HEK293 (cell line): ENCODE results near the gene SIRPB2.

ENCODE experiments used
- HOXA7 ChIP-seq: sonication (generic); formaldehyde crosslinking; IDR thresholded peaks from 2 replicates; pipeline ENCODE4 v1.8.1; 2022; ENCODE audit warnings: missing genetic modification reagents, borderline replicate concordance
- SCRT2 ChIP-seq: fragments of 450-650 bp; formaldehyde crosslinking; IDR thresholded peaks from 2 replicates; pipeline ENCODE4 v1.5.1; 2016; ENCODE audit warnings: missing biosample characterization, missing genetic modification characterization
- SP3 ChIP-seq: fragments of 450-650 bp; formaldehyde crosslinking; IDR thresholded peaks from 2 replicates; pipeline ENCODE4 v1.5.1; 2016; ENCODE audit warnings: missing biosample characterization, missing genetic modification characterization
- ZBTB17 ChIP-seq: fragments of 450-650 bp; formaldehyde crosslinking; IDR thresholded peaks from 2 replicates; pipeline ENCODE4 v1.5.1; 2016; ENCODE audit warnings: missing biosample characterization, missing genetic modification characterization
- ZBTB20 ChIP-seq: fragments of 450-650 bp; formaldehyde crosslinking; IDR thresholded peaks from 2 replicates; pipeline ENCODE4 v1.5.1; 2016; ENCODE audit warnings: missing biosample characterization, missing genetic modification characterization
- ZFP69B ChIP-seq: fragments of 450-650 bp; formaldehyde crosslinking; IDR thresholded peaks from 2 replicates; pipeline ENCODE4 v1.5.1; 2016; ENCODE audit warnings: missing biosample characterization, missing genetic modification characterization
- ZNF114 ChIP-seq: fragments of 450-650 bp; formaldehyde crosslinking; IDR thresholded peaks from 2 replicates; pipeline ENCODE4 v1.5.0; 2017; ENCODE audit warnings: missing biosample characterization, missing genetic modification characterization
- ZNF146 ChIP-seq: fragments of 450-650 bp; formaldehyde crosslinking; IDR thresholded peaks from 2 replicates; pipeline ENCODE4 v1.5.1; 2016; ENCODE audit warnings: missing biosample characterization, missing genetic modification characterization
- ZNF174 ChIP-seq: fragments of 450-650 bp; formaldehyde crosslinking; IDR thresholded peaks from 2 replicates; pipeline ENCODE4 v1.5.0; 2017; ENCODE audit warnings: missing biosample characterization, mild to moderate bottlenecking, missing genetic modification characterization
- ZNF335 ChIP-seq: fragments of 450-650 bp; formaldehyde crosslinking; conservative IDR thresholded peaks from 2 replicates; pipeline ENCODE4 v1.5.1; 2016; ENCODE audit warnings: missing biosample characterization, missing genetic modification characterization
- ZNF350 ChIP-seq: fragments of 450-650 bp; formaldehyde crosslinking; IDR thresholded peaks from 2 replicates; pipeline ENCODE4 v1.5.0; 2017; ENCODE audit warnings: missing biosample characterization, mild to moderate bottlenecking, missing genetic modification characterization
- ZNF521 ChIP-seq: fragments of 450-650 bp; formaldehyde crosslinking; IDR thresholded peaks from 2 replicates; pipeline ENCODE4 v1.5.1; 2017; ENCODE audit warnings: missing biosample characterization, mild to moderate bottlenecking, missing genetic modification characterization
- ZNF596 ChIP-seq: fragments of 450-650 bp; IDR thresholded peaks from 2 replicates; pipeline ENCODE4 v1.5.0; 2018; ENCODE audit warnings: missing biosample characterization, mild to moderate bottlenecking, missing genetic modification characterization, moderate library complexity
- ZNF658 ChIP-seq: fragments of 450-650 bp; formaldehyde crosslinking; IDR thresholded peaks from 2 replicates; pipeline ENCODE4; 2016; ENCODE audit warnings: missing biosample characterization, missing genetic modification characterization
- TF ChIP-seq, protein P1 (sequence below): fragments of 450-650 bp; formaldehyde crosslinking; conservative IDR thresholded peaks from 2 replicates; pipeline ENCODE4 v1.5.1; 2016; ENCODE audit warnings: low read depth, missing biosample characterization, missing genetic modification characterization
- TF ChIP-seq, protein P2 (sequence below): fragments of 450-650 bp; formaldehyde crosslinking; IDR thresholded peaks from 2 replicates; pipeline ENCODE4 v1.5.1; 2016; ENCODE audit warnings: missing biosample characterization, missing genetic modification characterization
- TF ChIP-seq, protein P3 (sequence below): fragments of 450-650 bp; formaldehyde crosslinking; IDR thresholded peaks from 2 replicates; pipeline ENCODE4 v1.5.1; 2016; ENCODE audit warnings: missing biosample characterization, missing genetic modification characterization, borderline replicate concordance
- TF ChIP-seq, protein P4 (sequence below): fragments of 450-650 bp; formaldehyde crosslinking; IDR thresholded peaks from 2 replicates; pipeline ENCODE4; 2016; ENCODE audit warnings: missing biosample characterization, missing genetic modification characterization
- TF ChIP-seq, protein P5 (sequence below): fragments of 450-650 bp; formaldehyde crosslinking; IDR thresholded peaks from 2 replicates; pipeline ENCODE4 v1.5.1; 2017; ENCODE audit warnings: missing biosample characterization, missing genetic modification characterization
- TF ChIP-seq, protein P6 (sequence below): fragments of 450-650 bp; formaldehyde crosslinking; IDR thresholded peaks from 2 replicates; pipeline ENCODE4 v1.5.1; 2017; ENCODE audit warnings: missing biosample characterization, missing genetic modification characterization
- TF ChIP-seq, protein P7 (sequence below): fragments of 450-650 bp; formaldehyde crosslinking; IDR thresholded peaks from 2 replicates; pipeline ENCODE4 v1.5.1; 2016; ENCODE audit warnings: missing biosample characterization, missing genetic modification characterization

SIRPB2 gene

DNA sequence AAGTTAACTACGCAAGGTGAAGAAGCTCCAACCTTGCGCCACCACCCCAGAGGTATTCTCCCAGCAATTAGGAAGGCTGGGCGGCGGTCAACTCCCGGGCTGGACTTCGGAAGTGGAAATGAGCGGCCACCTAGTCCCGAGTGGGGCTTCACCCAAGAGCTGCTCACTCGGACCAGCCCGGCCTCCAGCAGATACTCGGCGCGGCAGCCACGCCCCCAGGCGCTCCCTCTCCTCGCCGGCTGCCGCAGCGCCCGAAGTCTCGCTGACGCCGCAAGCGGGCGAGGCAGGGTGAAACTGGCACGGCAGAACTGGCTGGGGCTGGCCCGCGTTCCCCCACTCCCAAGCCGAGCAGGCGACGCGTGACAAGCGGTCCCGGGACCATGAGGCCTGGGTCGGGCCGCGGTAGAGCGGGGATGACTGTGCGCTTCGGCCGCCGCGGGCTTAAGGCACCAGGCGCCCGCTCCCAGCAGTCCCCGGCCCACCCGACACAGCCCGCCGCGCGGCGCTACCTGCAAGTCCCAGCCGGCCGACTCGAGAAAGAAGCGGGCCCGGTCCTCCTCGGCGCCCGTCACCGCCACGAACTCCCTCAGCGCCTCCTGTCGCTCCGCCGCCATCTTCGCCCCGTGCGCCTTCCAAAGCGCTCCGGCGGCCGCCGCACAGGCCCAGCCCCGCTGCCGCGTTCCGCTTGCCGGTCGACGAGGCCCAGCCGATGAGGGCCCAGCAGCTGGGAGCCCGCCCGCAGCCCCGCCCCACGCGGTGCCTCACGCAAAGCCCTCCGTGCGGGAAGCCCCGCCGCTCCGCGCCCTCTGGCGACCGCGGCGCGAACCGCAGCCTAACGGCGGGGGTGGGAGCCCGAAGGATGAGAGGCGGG lies 24.8 kb downstream of the SIRPB2 start, which contains the start of gene NSFL1C (continued):
- TF ChIP-seq, protein P1, sequence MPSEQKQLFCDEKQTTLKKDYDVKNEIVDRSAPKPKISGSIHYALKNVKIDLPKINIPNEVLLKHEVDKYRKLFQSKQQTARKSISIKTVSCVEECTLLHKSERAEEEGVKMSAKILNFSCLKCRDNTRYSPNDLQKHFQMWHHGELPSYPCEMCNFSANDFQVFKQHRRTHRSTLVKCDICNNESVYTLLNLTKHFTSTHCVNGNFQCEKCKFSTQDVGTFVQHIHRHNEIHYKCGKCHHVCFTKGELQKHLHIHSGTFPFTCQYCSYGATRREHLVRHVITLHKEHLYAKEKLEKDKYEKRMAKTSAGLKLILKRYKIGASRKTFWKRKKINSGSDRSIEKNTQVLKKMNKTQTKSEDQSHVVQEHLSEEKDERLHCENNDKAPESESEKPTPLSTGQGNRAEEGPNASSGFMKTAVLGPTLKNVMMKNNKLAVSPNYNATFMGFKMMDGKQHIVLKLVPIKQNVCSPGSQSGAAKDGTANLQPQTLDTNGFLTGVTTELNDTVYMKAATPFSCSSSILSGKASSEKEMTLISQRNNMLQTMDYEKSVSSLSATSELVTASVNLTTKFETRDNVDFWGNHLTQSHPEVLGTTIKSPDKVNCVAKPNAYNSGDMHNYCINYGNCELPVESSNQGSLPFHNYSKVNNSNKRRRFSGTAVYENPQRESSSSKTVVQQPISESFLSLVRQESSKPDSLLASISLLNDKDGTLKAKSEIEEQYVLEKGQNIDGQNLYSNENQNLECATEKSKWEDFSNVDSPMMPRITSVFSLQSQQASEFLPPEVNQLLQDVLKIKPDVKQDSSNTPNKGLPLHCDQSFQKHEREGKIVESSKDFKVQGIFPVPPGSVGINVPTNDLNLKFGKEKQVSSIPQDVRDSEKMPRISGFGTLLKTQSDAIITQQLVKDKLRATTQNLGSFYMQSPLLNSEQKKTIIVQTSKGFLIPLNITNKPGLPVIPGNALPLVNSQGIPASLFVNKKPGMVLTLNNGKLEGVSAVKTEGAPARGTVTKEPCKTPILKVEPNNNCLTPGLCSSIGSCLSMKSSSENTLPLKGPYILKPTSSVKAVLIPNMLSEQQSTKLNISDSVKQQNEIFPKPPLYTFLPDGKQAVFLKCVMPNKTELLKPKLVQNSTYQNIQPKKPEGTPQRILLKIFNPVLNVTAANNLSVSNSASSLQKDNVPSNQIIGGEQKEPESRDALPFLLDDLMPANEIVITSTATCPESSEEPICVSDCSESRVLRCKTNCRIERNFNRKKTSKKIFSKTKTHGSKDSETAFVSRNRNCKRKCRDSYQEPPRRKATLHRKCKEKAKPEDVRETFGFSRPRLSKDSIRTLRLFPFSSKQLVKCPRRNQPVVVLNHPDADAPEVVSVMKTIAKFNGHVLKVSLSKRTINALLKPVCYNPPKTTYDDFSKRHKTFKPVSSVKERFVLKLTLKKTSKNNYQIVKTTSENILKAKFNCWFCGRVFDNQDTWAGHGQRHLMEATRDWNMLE (tag by site-specific recombination): no peak
- TF ChIP-seq ZFP69B (tag by site-specific recombination) (peak; percentile 46; the same call in 1 of the 2 replicates), ZBTB17 (tag by site-specific recombination) (peak; percentile 40; the same call in 1 of the 2 replicates), SCRT2 (tag by site-specific recombination) (no peak; the same call in 1 of the 2 replicates), ZNF521 (tag by site-specific recombination) (no peak), ZNF658 (tag by site-specific recombination) (no peak), HOXA7 (CRISPR knock-in tag) (no peak), ZNF596 (tag by site-specific recombination) (peak; percentile 76), ZNF335 (tag by site-specific recombination) (peak; percentile 87), ZBTB20 (peak; percentile 32; the same call in 1 of the 2 replicates), ZNF114 (no peak), ZNF174 (peak; percentile 95), ZNF146 (tag by site-specific recombination) (0 out of 2 replicates have a peak, but pooled peaks have one; percentile 24), SP3 (peak; percentile 79), ZNF350 (tag by site-specific recombination) (peak; percentile 90)
- TF ChIP-seq, protein P2, sequence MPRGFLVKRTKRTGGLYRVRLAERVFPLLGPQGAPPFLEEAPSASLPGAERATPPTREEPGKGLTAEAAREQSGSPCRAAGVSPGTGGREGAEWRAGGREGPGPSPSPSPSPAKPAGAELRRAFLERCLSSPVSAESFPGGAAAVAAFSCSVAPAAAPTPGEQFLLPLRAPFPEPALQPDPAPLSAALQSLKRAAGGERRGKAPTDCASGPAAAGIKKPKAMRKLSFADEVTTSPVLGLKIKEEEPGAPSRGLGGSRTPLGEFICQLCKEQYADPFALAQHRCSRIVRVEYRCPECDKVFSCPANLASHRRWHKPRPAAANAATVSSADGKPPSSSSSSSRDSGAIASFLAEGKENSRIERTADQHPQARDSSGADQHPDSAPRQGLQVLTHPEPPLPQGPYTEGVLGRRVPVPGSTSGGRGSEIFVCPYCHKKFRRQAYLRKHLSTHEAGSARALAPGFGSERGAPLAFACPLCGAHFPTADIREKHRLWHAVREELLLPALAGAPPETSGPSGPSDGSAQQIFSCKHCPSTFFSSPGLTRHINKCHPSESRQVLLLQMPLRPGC (tag by site-specific recombination): no peak
- TF ChIP-seq, protein P3, sequence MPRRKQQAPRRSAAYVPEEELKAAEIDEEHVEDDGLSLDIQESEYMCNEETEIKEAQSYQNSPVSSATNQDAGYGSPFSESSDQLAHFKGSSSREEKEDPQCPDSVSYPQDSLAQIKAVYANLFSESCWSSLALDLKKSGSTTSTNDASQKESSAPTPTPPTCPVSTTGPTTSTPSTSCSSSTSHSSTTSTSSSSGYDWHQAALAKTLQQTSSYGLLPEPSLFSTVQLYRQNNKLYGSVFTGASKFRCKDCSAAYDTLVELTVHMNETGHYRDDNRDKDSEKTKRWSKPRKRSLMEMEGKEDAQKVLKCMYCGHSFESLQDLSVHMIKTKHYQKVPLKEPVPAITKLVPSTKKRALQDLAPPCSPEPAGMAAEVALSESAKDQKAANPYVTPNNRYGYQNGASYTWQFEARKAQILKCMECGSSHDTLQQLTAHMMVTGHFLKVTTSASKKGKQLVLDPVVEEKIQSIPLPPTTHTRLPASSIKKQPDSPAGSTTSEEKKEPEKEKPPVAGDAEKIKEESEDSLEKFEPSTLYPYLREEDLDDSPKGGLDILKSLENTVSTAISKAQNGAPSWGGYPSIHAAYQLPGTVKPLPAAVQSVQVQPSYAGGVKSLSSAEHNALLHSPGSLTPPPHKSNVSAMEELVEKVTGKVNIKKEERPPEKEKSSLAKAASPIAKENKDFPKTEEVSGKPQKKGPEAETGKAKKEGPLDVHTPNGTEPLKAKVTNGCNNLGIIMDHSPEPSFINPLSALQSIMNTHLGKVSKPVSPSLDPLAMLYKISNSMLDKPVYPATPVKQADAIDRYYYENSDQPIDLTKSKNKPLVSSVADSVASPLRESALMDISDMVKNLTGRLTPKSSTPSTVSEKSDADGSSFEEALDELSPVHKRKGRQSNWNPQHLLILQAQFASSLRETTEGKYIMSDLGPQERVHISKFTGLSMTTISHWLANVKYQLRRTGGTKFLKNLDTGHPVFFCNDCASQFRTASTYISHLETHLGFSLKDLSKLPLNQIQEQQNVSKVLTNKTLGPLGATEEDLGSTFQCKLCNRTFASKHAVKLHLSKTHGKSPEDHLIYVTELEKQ (tag by site-specific recombination): no peak
- TF ChIP-seq, protein P4, sequence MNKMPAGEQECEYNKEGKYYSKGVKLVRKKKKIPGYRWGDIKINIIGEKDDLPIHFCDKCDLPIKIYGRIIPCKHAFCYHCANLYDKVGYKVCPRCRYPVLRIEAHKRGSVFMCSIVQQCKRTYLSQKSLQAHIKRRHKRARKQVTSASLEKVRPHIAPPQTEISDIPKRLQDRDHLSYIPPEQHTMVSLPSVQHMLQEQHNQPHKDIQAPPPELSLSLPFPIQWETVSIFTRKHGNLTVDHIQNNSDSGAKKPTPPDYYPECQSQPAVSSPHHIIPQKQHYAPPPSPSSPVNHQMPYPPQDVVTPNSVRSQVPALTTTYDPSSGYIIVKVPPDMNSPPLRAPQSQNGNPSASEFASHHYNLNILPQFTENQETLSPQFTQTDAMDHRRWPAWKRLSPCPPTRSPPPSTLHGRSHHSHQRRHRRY (tag by site-specific recombination): no peak
- TF ChIP-seq, protein P5, sequence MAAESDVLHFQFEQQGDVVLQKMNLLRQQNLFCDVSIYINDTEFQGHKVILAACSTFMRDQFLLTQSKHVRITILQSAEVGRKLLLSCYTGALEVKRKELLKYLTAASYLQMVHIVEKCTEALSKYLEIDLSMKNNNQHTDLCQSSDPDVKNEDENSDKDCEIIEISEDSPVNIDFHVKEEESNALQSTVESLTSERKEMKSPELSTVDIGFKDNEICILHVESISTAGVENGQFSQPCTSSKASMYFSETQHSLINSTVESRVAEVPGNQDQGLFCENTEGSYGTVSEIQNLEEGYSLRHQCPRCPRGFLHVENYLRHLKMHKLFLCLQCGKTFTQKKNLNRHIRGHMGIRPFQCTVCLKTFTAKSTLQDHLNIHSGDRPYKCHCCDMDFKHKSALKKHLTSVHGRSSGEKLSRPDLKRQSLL (tag by site-specific recombination): peak; percentile 71; the same call in 1 of the 2 replicates
- TF ChIP-seq, protein P6, sequence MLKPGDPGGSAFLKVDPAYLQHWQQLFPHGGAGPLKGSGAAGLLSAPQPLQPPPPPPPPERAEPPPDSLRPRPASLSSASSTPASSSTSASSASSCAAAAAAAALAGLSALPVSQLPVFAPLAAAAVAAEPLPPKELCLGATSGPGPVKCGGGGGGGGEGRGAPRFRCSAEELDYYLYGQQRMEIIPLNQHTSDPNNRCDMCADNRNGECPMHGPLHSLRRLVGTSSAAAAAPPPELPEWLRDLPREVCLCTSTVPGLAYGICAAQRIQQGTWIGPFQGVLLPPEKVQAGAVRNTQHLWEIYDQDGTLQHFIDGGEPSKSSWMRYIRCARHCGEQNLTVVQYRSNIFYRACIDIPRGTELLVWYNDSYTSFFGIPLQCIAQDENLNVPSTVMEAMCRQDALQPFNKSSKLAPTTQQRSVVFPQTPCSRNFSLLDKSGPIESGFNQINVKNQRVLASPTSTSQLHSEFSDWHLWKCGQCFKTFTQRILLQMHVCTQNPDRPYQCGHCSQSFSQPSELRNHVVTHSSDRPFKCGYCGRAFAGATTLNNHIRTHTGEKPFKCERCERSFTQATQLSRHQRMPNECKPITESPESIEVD (tag by site-specific recombination): 0 out of 2 replicates have a peak, but pooled peaks have one; percentile 9
- TF ChIP-seq, protein P7, sequence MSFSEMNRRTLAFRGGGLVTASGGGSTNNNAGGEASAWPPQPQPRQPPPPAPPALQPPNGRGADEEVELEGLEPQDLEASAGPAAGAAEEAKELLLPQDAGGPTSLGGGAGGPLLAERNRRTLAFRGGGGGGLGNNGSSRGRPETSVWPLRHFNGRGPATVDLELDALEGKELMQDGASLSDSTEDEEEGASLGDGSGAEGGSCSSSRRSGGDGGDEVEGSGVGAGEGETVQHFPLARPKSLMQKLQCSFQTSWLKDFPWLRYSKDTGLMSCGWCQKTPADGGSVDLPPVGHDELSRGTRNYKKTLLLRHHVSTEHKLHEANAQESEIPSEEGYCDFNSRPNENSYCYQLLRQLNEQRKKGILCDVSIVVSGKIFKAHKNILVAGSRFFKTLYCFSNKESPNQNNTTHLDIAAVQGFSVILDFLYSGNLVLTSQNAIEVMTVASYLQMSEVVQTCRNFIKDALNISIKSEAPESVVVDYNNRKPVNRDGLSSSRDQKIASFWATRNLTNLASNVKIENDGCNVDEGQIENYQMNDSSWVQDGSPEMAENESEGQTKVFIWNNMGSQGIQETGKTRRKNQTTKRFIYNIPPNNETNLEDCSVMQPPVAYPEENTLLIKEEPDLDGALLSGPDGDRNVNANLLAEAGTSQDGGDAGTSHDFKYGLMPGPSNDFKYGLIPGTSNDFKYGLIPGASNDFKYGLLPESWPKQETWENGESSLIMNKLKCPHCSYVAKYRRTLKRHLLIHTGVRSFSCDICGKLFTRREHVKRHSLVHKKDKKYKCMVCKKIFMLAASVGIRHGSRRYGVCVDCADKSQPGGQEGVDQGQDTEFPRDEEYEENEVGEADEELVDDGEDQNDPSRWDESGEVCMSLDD (tag by site-specific recombination): no peak
